ENCODE data around the gene DAPK1. TPM values are rescaled to one million over a fixed set of nuclear protein-coding genes. Genes with fewer than 3 reads are reported as not detected.
A peak's percentile ranks its signal among the peaks of the same experiment; 100 is the strongest.

DAPK1 gene
- total RNA-seq, 8 experiments from 2014 or later: 31.6 to 466 (median 50.0) TPM

GRCh38 chr9:87657893-87658292 is 160.2 kb downstream of the DAPK1 start:
- no peak overlapping the region for H3K27ac ChIP-seq
- no peak for ATAC-seq (replicated peaks in 6 of 8)
- in situ Hi-C loops (cut with MboI; ENCODE audit: low pct_unique_long_range_greater_than_20kb in 2 of 9, low sequenced_read_pairs in 9 of 9, unreplicated experiment in 9 of 9): loop anchor here in 6 of 9 experiments (25.0 kb wide), 3 partner anchors 146 to 1221 kb away; no protein-coding TSS in a partner anchor
- 73 to 100% (median 93%) methylated on average over 1 to 14 of the region's 16 CpGs; no CpG with 5 or more reads in 3 of the 10 experiments for WGBS, 10 experiments
- no peak overlapping the region for H3K4me3 ChIP-seq
- no peaks in the 10 kb centered on the region for H3K4me1 ChIP-seq (replicated peaks in 1 of 2)

GRCh38 chr9:87658511-87658910 is 160.8 kb downstream of the DAPK1 start:
- in situ Hi-C loops (cut with MboI; ENCODE audit: low pct_unique_long_range_greater_than_20kb in 2 of 9, low sequenced_read_pairs in 9 of 9, unreplicated experiment in 9 of 9): loop anchor here in 6 of 9 experiments (25.0 kb wide), 3 partner anchors 146 to 1221 kb away; no protein-coding TSS in a partner anchor
- H3K4me3 ChIP-seq: no peak overlapping the region
- no peaks in the 10 kb centered on the region for H3K4me1 ChIP-seq (replicated peaks in 1 of 2)
- no peak for ATAC-seq (replicated peaks in 6 of 8)
- no peak overlapping the region for H3K27ac ChIP-seq
- 96 to 100% (median 100%) methylated on average over 1 to 3 of the region's 3 CpGs; no CpG with 5 or more reads in 6 of the 10 experiments for WGBS, 10 experiments

GRCh38 chr9:87659534-87660419 is 162.1 kb downstream of the DAPK1 start:
- Histone ChIP-seq H3K27ac (no peak overlapping the region), H3K4me3 (no peak overlapping the region), H3K4me1 (replicated peaks in 1 of 2) (no peaks in the 10 kb centered on the region)
- in situ Hi-C loops (cut with MboI; ENCODE audit: low pct_unique_long_range_greater_than_20kb in 2 of 9, low sequenced_read_pairs in 9 of 9, unreplicated experiment in 9 of 9): loop anchor here in 7 of 9 experiments (10.0 to 25.0 kb wide), 4 partner anchors 147 to 1222 kb away; no protein-coding TSS in a partner anchor
- WGBS, 10 experiments: 63 to 100% (median 98%) methylated on average over 2 to 14 of the region's 47 CpGs; no CpG with 5 or more reads in 4 of the 10 experiments
- no peak for ATAC-seq (replicated peaks in 6 of 8)

- H3K27ac ChIP-seq: no peak overlapping the region
- 80 to 100% (median 94%) methylated on average over 1 of the region's 1 CpG; no CpG with 5 or more reads in 2 of the 10 experiments for WGBS, 10 experiments
- H3K4me3 ChIP-seq: no peak overlapping the region
- in situ Hi-C loops (cut with MboI; ENCODE audit: low pct_unique_long_range_greater_than_20kb in 2 of 9, low sequenced_read_pairs in 9 of 9, unreplicated experiment in 9 of 9): loop anchor here in 7 of 9 experiments (10.0 to 25.0 kb wide), 4 partner anchors 149 to 1224 kb away; no protein-coding TSS in a partner anchor
- ATAC-seq (replicated peaks in 6 of 8): no peak
- H3K4me1 ChIP-seq (replicated peaks in 1 of 2): no peaks in the 10 kb centered on the region
Observed at GRCh38 chr9:87661241-87661640, 163.6 kb downstream of the DAPK1 start.

GRCh38 chr9:87662808-87663528 is 165.3 kb downstream of the DAPK1 start:
- 18 to 100% (median 80%) methylated on average over 1 to 11 of the region's 11 CpGs; no CpG with 5 or more reads in 1 of the 10 experiments for WGBS, 10 experiments
- no peak overlapping the region for H3K27ac ChIP-seq

DNA sequence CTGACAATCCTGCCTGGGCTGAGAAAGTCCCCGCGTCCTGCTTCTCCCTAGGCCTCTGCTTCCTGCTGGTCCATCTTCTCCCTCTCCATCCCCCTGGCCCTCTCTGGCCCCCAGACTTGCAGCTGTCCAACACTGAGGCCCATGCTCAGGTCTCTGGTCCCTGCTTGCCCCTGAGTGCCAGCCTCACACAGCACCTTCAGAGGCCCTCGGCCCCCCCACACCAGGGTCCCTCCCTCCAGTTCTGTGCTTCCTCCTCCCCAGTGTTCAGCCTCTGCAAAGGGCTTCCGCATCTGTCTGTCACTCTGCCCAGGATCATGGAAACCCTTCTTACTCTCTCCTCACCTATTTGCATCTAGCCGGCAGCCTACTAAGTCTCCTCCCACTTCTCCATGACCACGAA is 165.9 kb downstream of the DAPK1 start:
- 71 to 100% (median 100%) methylated on average over 2 to 3 of the region's 6 CpGs; no CpG with 5 or more reads in 7 of the 10 experiments for WGBS, 10 experiments
- in situ Hi-C loops (cut with MboI; ENCODE audit: low pct_unique_long_range_greater_than_20kb in 2 of 9, low sequenced_read_pairs in 9 of 9, unreplicated experiment in 9 of 9): loop anchor here in 7 of 9 experiments (10.0 to 25.0 kb wide), 4 partner anchors 151 to 1226 kb away; no protein-coding TSS in a partner anchor
- ATAC-seq (replicated peaks in 6 of 8): no peak

More at GRCh38 chr9:87662808-87663528, 165.3 kb downstream of the DAPK1 start:
- ATAC-seq (replicated peaks in 6 of 8): peak in 7 of 8 experiments; percentile 50 to 93 (median 83)
- no peaks in the 10 kb centered on the region for H3K4me1 ChIP-seq (replicated peaks in 1 of 2)
- no peak overlapping the region for H3K4me3 ChIP-seq
- in situ Hi-C loops (cut with MboI; ENCODE audit: low pct_unique_long_range_greater_than_20kb in 2 of 9, low sequenced_read_pairs in 9 of 9, unreplicated experiment in 9 of 9): loop anchor here in 7 of 9 experiments (10.0 to 25.0 kb wide), 4 partner anchors 151 to 1226 kb away; no protein-coding TSS in a partner anchor

DNA sequence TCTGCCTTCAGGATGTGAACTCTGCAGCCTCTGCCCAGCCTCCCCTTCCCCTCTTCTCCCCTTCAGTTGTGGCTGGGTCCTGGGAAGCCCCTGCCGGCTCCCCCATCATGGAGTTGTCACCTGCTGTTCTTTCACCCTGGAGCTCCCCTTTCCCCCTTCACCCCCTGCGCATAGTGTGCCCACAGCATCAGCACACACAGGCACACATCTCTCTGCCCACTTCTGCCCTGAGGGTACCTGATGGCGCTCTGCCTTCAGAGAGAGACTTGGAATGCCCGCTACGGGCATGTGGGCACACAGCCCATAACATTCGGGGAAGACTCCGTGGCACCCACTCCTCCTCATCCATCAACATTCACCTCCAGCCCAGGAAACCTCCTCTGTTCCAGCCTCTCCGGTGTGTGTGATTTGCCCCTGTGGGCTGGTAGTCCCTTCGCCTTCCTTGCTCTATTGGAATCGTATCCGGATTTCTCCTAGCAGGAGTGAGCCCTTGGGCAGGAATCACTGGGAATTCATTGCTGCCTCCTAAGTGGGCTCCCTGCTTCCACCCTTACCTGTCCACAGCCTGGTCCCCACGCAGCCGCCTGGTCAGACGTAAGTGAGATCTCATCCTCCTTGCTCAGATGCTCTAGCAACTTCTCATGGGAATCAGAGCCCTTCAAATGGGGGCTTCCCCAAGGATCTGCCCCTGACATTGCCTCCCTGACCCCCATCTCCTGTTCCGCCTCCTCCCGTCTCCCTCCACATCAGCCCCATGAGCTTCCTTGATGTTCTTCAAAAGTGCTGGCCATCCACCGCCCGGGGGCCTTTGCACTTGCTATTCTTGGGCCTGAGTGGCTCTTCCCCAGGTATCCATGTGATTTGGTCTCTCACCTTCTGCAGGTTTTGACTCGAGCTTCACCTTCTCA is 166.7 kb downstream of the DAPK1 start:
- 80 to 100% (median 100%) methylated on average over 1 to 5 of the region's 19 CpGs; no CpG with 5 or more reads in 4 of the 10 experiments for WGBS, 10 experiments
- ATAC-seq (replicated peaks in 6 of 8): no peak
- Histone ChIP-seq H3K4me3 (no peak overlapping the region), H3K4me1 (replicated peaks in 1 of 2) (no peaks in the 10 kb centered on the region), H3K27ac (no peak overlapping the region)
- in situ Hi-C loops (cut with MboI; ENCODE audit: low pct_unique_long_range_greater_than_20kb in 2 of 9, low sequenced_read_pairs in 9 of 9, unreplicated experiment in 9 of 9): loop anchor here in 7 of 9 experiments (10.0 to 25.0 kb wide), 4 partner anchors 152 to 1227 kb away; no protein-coding TSS in a partner anchor

More for the DNA sequence above, 165.9 kb downstream of the DAPK1 start:
- no peaks in the 10 kb centered on the region for H3K4me1 ChIP-seq (replicated peaks in 1 of 2)
- no peak overlapping the region for H3K4me3 ChIP-seq
- H3K27ac ChIP-seq: no peak overlapping the region

DNA sequence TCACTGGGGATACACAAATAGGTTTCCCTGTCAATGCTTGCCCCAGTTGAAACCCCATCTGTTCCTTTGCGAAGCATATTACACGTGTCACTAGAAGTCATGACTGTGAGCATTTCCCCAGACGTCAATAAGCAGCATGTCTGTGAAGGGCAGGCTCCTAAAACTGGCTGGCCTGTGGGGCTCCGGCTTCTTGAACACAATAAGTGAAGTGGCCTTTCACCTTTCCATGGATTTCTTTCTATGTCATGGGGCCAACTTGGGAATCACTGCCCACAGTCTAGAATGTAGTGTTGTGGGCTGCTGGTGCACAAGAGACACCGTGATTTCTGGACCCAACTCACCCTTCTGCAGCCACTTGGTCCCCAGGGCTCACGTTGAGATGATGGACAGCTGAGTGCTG is 167.8 kb downstream of the DAPK1 start:
- Histone ChIP-seq H3K4me1 (replicated peaks in 1 of 2) (no peaks in the 10 kb centered on the region), H3K4me3 (no peak overlapping the region), H3K27ac (no peak overlapping the region)
- 51 to 100% (median 70%) methylated on average over 1 to 5 of the region's 6 CpGs; no CpG with 5 or more reads in 3 of the 10 experiments for WGBS, 10 experiments
- no peak for ATAC-seq (replicated peaks in 6 of 8)
- in situ Hi-C loops (cut with MboI; ENCODE audit: low pct_unique_long_range_greater_than_20kb in 2 of 9, low sequenced_read_pairs in 9 of 9, unreplicated experiment in 9 of 9): loop anchor here in 7 of 9 experiments (10.0 to 25.0 kb wide), 4 partner anchors 153 to 1228 kb away; no protein-coding TSS in a partner anchor

- WGBS, 10 experiments: 60 to 100% (median 89%) methylated on average over 1 to 3 of the region's 3 CpGs; no CpG with 5 or more reads in 5 of the 10 experiments
- peak in 1 of 8 experiments; percentile 42 for ATAC-seq (replicated peaks in 6 of 8)
- no peaks in the 10 kb centered on the region for H3K4me1 ChIP-seq (replicated peaks in 1 of 2)
- no peak overlapping the region for H3K4me3 ChIP-seq
- H3K27ac ChIP-seq: no peak overlapping the region
- in situ Hi-C loops (cut with MboI; ENCODE audit: low pct_unique_long_range_greater_than_20kb in 2 of 9, low sequenced_read_pairs in 9 of 9, unreplicated experiment in 9 of 9): loop anchor here in 7 of 9 experiments (10.0 to 25.0 kb wide), 4 partner anchors 155 to 1230 kb away; no protein-coding TSS in a partner anchor
Observed at GRCh38 chr9:87667164-87667738, 169.6 kb downstream of the DAPK1 start.

- in situ Hi-C loops (cut with MboI; ENCODE audit: low pct_unique_long_range_greater_than_20kb in 2 of 9, low sequenced_read_pairs in 9 of 9, unreplicated experiment in 9 of 9): loop anchor here in 7 of 9 experiments (10.0 to 25.0 kb wide), 4 partner anchors 156 to 1231 kb away; no protein-coding TSS in a partner anchor
- 53 to 100% (median 80%) methylated on average over 1 to 7 of the region's 8 CpGs; no CpG with 5 or more reads in 2 of the 10 experiments for WGBS, 10 experiments
- no peak overlapping the region for H3K27ac ChIP-seq
- H3K4me3 ChIP-seq: no peak overlapping the region
- no peak for ATAC-seq (replicated peaks in 6 of 8)
- no peaks in the 10 kb centered on the region for H3K4me1 ChIP-seq (replicated peaks in 1 of 2)
Observed at GRCh38 chr9:87668222-87668621, 170.6 kb downstream of the DAPK1 start.

DNA sequence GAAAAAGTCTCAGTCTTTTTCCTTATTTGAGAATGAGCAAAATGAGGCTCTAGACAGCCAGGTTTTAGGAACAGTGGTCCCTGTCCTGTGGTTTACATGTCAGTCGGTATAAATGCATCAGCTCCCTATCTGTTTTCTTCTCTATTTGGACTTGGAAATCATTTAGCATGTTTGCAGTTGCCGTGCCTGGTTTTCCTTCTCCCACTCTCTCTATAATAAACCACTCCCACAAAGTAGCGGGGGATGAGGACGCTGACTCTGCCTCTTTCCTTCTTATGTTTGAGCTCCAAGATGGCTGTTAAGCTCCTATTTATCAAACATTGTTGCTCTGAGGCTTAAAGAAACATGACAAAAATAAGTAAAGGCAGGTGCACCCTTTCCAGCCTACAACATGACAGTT is 171.1 kb downstream of the DAPK1 start:
- WGBS, 10 experiments: 40 to 100% (median 90%) methylated on average over 1 to 4 of the region's 4 CpGs; no CpG with 5 or more reads in 3 of the 10 experiments
- in situ Hi-C loops (cut with MboI; ENCODE audit: low pct_unique_long_range_greater_than_20kb in 2 of 9, low sequenced_read_pairs in 9 of 9, unreplicated experiment in 9 of 9): loop anchor here in 7 of 9 experiments (10.0 to 25.0 kb wide), 4 partner anchors 156 to 1231 kb away; no protein-coding TSS in a partner anchor
- ATAC-seq (replicated peaks in 6 of 8): no peak
- Histone ChIP-seq H3K4me3 (no peak overlapping the region), H3K4me1 (replicated peaks in 1 of 2) (no peaks in the 10 kb centered on the region), H3K27ac (no peak overlapping the region)

Measured in motor neuron (in vitro differentiated cells).